ENCODE results near the gene ST3GAL5.
"Not testable (repeated sequence)": the region's sequence is repeated elsewhere in the genome, so short reads cannot be mapped to it uniquely, and the experiment has no call there.

The ST3GAL5 gene

DNA sequence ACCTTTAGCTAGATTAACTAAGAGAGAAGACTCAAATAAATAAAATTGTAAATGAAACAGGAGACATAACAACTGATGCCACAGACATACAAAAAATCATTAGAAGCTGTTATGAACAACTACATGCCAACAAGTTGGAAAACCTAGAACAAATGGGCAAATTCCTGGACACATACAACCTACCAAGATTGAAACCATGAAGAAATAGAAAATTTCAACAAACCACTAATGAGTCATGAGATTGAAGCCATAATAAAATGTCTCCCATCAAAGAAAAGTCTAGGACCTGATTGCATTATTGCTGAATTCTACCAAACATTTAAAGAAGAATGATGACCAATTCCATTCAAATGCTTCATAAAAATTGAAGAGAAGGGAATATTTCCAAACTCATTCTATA is 54.3 kb downstream of the ST3GAL5 start:
- no peak for DNase-seq (ENCODE audit: low read depth)

DNA sequence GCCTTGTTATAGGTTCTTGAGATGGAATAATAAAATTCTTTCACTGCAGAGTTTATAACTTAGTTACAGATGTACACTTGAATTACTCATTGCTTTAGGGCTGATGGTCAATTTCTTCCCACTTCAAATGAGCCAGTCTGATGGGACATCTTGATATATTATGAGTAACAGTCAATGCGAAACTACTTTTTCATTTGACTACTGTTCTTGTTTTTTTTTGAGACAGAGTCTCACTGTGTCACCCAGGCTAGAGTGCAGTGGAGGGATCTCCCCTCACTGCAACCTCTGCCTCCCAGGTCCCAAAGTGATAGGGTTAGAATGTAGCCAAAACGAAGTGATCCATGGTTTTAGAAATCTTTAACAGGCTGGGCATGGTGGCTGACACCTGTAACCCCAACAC is 57.1 kb downstream of the ST3GAL5 start:
- no peak for DNase-seq (ENCODE audit: low read depth)

DNA sequence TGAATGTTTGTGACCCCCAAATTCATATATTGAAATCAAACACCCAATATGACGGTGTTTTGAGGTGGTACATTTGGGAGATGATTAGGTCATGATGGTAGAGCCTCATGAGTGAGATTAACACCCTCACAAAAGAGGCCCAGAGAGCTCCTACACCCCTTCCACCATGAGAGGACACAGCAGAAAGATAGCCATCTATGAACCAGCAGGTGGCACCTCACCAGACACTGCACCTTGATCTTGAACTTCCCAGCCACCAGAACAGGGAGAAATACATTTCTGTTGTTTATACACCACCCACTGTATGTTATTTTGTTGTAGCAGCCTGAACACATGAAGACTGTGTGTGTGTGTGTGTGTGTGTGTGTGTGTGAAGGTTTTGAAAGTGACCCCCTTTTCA is 58.1 kb downstream of the ST3GAL5 start:
- DNase-seq (ENCODE audit: low read depth), result no peak

DNA sequence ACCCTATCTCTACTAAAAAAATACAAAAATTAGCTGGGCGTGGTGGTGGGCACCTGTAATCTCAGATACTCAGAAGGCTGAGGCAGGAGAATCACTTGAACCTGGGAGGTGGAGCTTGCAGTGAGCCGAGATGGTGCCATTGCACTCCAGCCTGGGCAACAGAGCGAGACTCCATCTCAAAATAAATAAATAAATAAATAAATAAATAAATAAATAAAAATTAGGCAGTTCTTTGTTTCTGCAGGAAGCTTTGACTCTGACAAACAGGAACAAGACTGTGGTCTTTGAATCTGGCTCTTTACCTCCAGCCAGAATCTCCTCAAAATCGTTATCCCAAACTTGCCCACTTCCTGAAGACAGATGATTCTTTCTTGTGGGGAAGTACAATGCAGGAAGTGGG is 59.4 kb downstream of the ST3GAL5 start:
- DNase-seq (ENCODE audit: low read depth), result not testable (repeated sequence)

- DNase-seq (ENCODE audit: low read depth), result no peak
Observed at GRCh38 chr2:85828725-85829124, 60.1 kb downstream of the ST3GAL5 start.

GRCh38 chr2:85827879-85828569 is 60.8 kb downstream of the ST3GAL5 start:
- no peak for DNase-seq (ENCODE audit: low read depth)

- DNase-seq (ENCODE audit: low read depth), result peak; percentile 62
Observed at GRCh38 chr2:85826990-85827878, 61.6 kb downstream of the ST3GAL5 start.

DNA sequence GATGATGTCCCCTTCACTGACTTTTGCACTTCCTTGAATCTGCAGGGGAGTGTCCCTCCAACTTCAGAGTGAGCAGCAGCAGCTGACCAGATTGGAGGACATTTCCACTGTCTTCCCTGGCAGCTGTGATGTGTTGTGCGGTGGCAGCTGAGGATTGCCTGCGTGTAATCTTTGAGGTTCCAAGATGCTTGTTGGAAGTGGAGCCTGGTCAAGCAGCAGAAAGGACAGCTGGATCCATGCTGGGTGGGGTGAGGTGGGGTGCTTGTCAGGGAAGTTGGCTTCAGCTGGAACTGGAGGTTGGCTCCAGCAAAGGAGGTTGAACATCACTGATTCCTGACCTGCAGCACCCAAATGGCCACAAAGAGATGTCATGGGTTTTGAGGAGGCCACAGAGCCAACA is 64.8 kb downstream of the ST3GAL5 start:
- DNase-seq (ENCODE audit: low read depth), result no peak

- no peak for DNase-seq (ENCODE audit: low read depth)
Observed at GRCh38 chr2:85822766-85823165, 66.0 kb downstream of the ST3GAL5 start.

DNA sequence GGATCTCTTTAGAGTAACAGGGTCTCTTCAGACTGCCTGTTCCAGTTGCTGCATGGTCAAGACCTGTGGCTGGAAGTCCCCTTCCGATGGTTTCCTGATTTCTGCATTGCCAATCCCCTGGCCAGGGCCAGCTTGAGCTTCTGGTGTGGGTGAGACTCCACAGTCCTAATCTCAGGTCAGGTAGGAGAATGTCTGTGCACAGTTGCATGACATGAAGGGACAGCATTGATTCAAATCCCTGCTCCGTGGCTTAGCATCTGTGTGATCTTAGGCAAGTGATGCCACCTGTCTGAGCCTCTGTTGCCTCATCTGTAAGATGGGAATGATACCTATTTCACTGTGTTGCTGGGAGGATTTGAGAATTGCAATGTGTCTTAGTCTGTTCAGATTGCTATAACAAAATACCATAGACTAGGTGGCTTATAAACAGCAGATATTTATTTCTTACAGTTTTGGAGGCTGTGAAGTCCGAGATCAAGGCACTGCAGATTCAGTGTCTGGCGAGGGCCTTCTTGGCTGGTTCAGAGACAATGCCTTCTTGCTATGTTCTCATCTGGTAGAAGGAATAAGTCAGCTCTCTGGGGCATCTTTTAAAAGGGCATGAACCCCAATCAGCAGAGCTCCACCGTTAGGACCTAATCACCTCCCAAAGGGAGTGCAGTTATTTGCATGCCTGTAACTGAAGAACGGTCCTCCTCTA is 68.8 kb downstream of the ST3GAL5 start:
- no peak for DNase-seq (ENCODE audit: low read depth)

GRCh38 chr2:85814802-85815550 is 73.8 kb downstream of the ST3GAL5 start:
- no peak for DNase-seq (ENCODE audit: low read depth)

DNA sequence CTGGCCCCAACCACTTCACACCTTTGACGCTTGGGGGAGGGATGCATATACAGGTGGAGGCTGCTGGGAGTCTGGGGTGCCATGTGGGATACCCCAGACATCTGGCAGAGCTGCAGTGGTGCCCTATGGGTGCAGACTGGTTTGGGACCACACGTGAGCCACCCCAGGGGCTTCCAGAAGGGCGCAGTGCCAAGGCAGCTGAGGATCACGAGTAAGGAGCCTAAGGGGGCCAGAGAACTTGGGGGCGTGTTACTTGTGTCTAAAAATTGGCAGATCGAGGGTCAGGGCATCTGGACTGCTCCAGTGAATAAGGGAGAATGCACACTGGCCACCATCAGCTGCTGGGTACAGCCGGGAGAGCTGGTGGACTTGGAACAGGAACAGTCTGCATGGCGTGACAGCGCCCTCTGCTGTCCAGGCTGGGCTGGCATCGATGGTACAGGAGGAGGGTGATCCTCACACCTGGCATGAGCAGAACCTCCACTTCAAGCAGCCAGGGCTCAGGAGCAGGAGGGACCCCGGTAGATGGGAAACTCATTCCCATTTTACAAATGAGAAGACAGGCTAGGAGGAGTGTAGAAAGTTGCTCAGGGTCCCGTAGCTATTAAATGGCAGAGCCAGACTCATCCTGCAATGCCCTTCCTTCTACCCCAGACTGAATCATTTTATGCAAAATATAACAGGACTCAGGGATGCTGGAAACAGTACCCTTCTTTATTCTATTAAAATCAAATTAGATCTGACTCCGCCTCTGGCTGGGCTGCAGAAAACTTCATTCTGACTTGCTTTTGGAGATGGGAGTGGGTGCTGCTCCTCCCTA is 74.6 kb downstream of the ST3GAL5 start:
- peak; percentile 70 for DNase-seq (ENCODE audit: low read depth)

- DNase-seq (ENCODE audit: low read depth), result no peak
Observed at GRCh38 chr2:85813211-85813981, 75.4 kb downstream of the ST3GAL5 start.

- no peak for DNase-seq (ENCODE audit: low read depth)
Observed at GRCh38 chr2:85812094-85812735, 76.6 kb downstream of the ST3GAL5 start.

GRCh38 chr2:85811180-85812093 is 77.4 kb downstream of the ST3GAL5 start:
- DNase-seq (ENCODE audit: low read depth), result no peak

GRCh38 chr2:85810371-85811179 is 78.2 kb downstream of the ST3GAL5 start:
- DNase-seq (ENCODE audit: low read depth), result no peak

DNA sequence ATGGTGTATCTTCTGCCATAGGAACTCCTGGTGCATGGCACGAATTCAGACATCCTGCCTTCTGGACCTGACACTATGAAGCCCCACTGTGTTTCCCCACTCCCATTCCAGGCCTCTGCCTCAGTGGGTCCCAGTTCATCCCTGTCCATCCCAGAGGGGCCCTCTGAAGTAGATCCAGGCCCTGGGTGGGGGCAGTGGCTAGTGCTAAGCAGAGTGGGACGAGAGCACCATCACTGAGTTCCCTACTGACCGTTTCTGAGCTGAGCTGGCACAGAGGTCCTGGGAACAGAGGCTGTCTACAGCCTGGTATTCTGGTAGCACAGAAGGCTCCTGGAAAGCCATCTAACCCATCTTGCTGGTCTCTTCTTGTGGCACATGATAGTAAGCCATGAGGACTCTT is 81.0 kb downstream of the ST3GAL5 start:
- DNase-seq (ENCODE audit: low read depth), result no peak
